Duodenal mucosa (tissue), 2 donors: ENCODE measurements around the gene SRC.

Source experiments
- H3K27ac ChIP-seq: one replicate; pipeline ENCODE4 v1.7.0; 2013; ENCODE audit warnings: low read depth, low read length
- H3K27me3 ChIP-seq, 2 donors: one replicate each; pipeline ENCODE4 v1.7.0; 2013; ENCODE audit warnings: low read length in 2 of 2, control low read depth in 1 of 2; ENCODE audit not compliant: insufficient read depth in 2 of 2, control insufficient read depth in 1 of 2
- H3K36me3 ChIP-seq, 2 donors: one replicate each; pipeline ENCODE4 v1.7.0; 2013; ENCODE audit warnings: low read length in 2 of 2, control low read depth in 1 of 2; ENCODE audit not compliant: insufficient read depth in 2 of 2, control insufficient read depth in 1 of 2
- H3K4me1 ChIP-seq, 2 donors: one replicate each; pipeline ENCODE4 v1.7.0; 2013; ENCODE audit warnings: low read length in 2 of 2, control low read depth in 1 of 2; ENCODE audit not compliant: insufficient read depth in 2 of 2, control insufficient read depth in 1 of 2
- H3K4me3 ChIP-seq, 2 donors: one replicate each; pipeline ENCODE4 v1.7.0; 2013; ENCODE audit warnings: low read length in 2 of 2, low read depth in 1 of 2
- H3K9ac ChIP-seq, 2 donors: one replicate each; pipeline ENCODE4 v1.7.0; 2013; ENCODE audit warnings: low read length in 2 of 2, low read depth in 1 of 2
- H3K9me3 ChIP-seq, 2 donors: one replicate each; pipeline ENCODE4 v1.7.0; 2013; ENCODE audit warnings: low read length in 2 of 2, control low read depth in 1 of 2; ENCODE audit not compliant: control insufficient read depth in 1 of 2

Gene SRC

GRCh38 chr20:37453836-37454235, 107.9 kb downstream of the SRC start:
- Histone ChIP-seq H3K4me1 (no peaks in the 10 kb centered on the region), H3K27ac (no peak overlapping the region), H3K4me3 (no peak overlapping the region), H3K36me3 (no peaks in the 10 kb centered on the region), H3K9ac (no peak overlapping the region), H3K9me3 (peaks cover 2 to 5% of the 10 kb centered on the region in 2 donors), H3K27me3 (no peaks in the 10 kb centered on the region)

- Histone ChIP-seq H3K9ac (no peak overlapping the region), H3K4me1 (no peaks in the 10 kb centered on the region), H3K4me3 (no peak overlapping the region), H3K27me3 (no peaks in the 10 kb centered on the region), H3K36me3 (no peaks in the 10 kb centered on the region), H3K27ac (no peak overlapping the region), H3K9me3 (peaks cover 2 to 5% of the 10 kb centered on the region in 2 donors)
Observed at GRCh38 chr20:37454636-37455385, 108.9 kb downstream of the SRC start.
